ENCODE measurements around the gene GGA2.

- TF ChIP-seq TCF12 (IDR thresholded peaks at IDR 0.05; ENCODE audit: low read depth): no peak
- no peak for TF ChIP-seq EGR1 (IDR thresholded peaks at IDR 0.05)
- no peak for TF ChIP-seq CREB1 (IDR thresholded peaks at IDR 0.05; ENCODE audit: low read depth)
These were observed 23.8 kb downstream of the GGA2 start for GRCh38 chr16:23486480-23486879.
